ENCODE measurements around the gene GRIK3.

GRIK3 gene

GRCh38 chr1:37015713-37016112 is 18.6 kb downstream of the GRIK3 start:
- DNase-seq (ENCODE audit: low read depth, low spot score), result no peak

GRCh38 chr1:37012226-37012625 is 22.1 kb downstream of the GRIK3 start:
- no peak for DNase-seq (ENCODE audit: low read depth, low spot score)

- no peak for DNase-seq (ENCODE audit: low read depth, low spot score)
Measured at GRCh38 chr1:37010011-37010410, 24.3 kb downstream of the GRIK3 start.

- DNase-seq (ENCODE audit: low read depth, low spot score), result no peak
Measured at GRCh38 chr1:37009521-37009920, 24.8 kb downstream of the GRIK3 start.

GRCh38 chr1:37006132-37006868 is 28.0 kb downstream of the GRIK3 start:
- DNase-seq (ENCODE audit: low read depth, low spot score), result no peak

GRCh38 chr1:37002898-37003297 is 31.4 kb downstream of the GRIK3 start:
- no peak for DNase-seq (ENCODE audit: low read depth, low spot score)

- DNase-seq (ENCODE audit: low read depth, low spot score), result no peak
Measured at GRCh38 chr1:37001703-37002102, 32.6 kb downstream of the GRIK3 start.

- no peak for DNase-seq (ENCODE audit: low read depth, low spot score)
Measured at GRCh38 chr1:36996106-36996505, 38.2 kb downstream of the GRIK3 start.

GRCh38 chr1:36994868-36995267 is 39.4 kb downstream of the GRIK3 start:
- no peak for DNase-seq (ENCODE audit: low read depth, low spot score)

- DNase-seq (ENCODE audit: low read depth, low spot score), result no peak
Measured at GRCh38 chr1:36994294-36994693, 40.0 kb downstream of the GRIK3 start.

GRCh38 chr1:36992139-36992943 is 42.0 kb downstream of the GRIK3 start:
- no peak for DNase-seq (ENCODE audit: low read depth, low spot score)

- no peak for DNase-seq (ENCODE audit: low read depth, low spot score)
Measured at GRCh38 chr1:36991551-36991950, 42.8 kb downstream of the GRIK3 start.

- no peak for DNase-seq (ENCODE audit: low read depth, low spot score)
Measured at GRCh38 chr1:36990928-36991327, 43.4 kb downstream of the GRIK3 start.

- DNase-seq (ENCODE audit: low read depth, low spot score), result no peak
Measured at GRCh38 chr1:36989241-36989640, 45.1 kb downstream of the GRIK3 start.

- DNase-seq (ENCODE audit: low read depth, low spot score), result no peak
Measured at GRCh38 chr1:36988741-36989193, 45.5 kb downstream of the GRIK3 start.

GRCh38 chr1:36988321-36988720 is 46.0 kb downstream of the GRIK3 start:
- DNase-seq (ENCODE audit: low read depth, low spot score), result no peak

- no peak for DNase-seq (ENCODE audit: low read depth, low spot score)
Measured at GRCh38 chr1:36987276-36987675, 47.0 kb downstream of the GRIK3 start.

- no peak for DNase-seq (ENCODE audit: low read depth, low spot score)
Measured at GRCh38 chr1:36986241-36986985, 47.9 kb downstream of the GRIK3 start.

GRCh38 chr1:36984675-36985074 is 49.6 kb downstream of the GRIK3 start:
- DNase-seq (ENCODE audit: low read depth, low spot score), result no peak

GRCh38 chr1:36984026-36984425 is 50.3 kb downstream of the GRIK3 start:
- DNase-seq (ENCODE audit: low read depth, low spot score), result no peak

GRCh38 chr1:36982709-36983108 is 51.6 kb downstream of the GRIK3 start:
- DNase-seq (ENCODE audit: low read depth, low spot score), result no peak

Data from activated CD4-positive, CD25-positive, alpha-beta regulatory T cell treated with anti-CD3 and anti-CD28 coated beads, Interleukin-2, amount 50 U/mL, for 16 hours (primary cell).